Inferior parietal cortex (tissue), 1 donor: ENCODE results near the gene PLPP4.

Source experiments
- DNase-seq: peaks from one replicate; pipeline ENCODE4 v3.0.0-alpha.2; 2016; ENCODE audit errors: extremely low spot score

Gene PLPP4

GRCh38 chr10:120517196-120517595, 60.2 kb downstream of the PLPP4 start:
- DNase-seq, result no peak

GRCh38 chr10:120517881-120518484, 61.0 kb downstream of the PLPP4 start:
- no peak for DNase-seq

- DNase-seq, result no peak
These were observed 64.9 kb downstream of the PLPP4 start for GRCh38 chr10:120521880-120522279.

GRCh38 chr10:120527691-120528090, 70.7 kb downstream of the PLPP4 start:
- DNase-seq, result no peak

- no peak for DNase-seq
These were observed 73.7 kb downstream of the PLPP4 start for GRCh38 chr10:120530699-120531098.

GRCh38 chr10:120538091-120538490, 81.1 kb downstream of the PLPP4 start:
- no peak for DNase-seq

- DNase-seq, result no peak
These were observed 82.0 kb downstream of the PLPP4 start for GRCh38 chr10:120539076-120539475.

- no peak for DNase-seq
These were observed 83.5 kb downstream of the PLPP4 start for GRCh38 chr10:120540486-120540885.

- no peak for DNase-seq
These were observed 85.0 kb downstream of the PLPP4 start for GRCh38 chr10:120541984-120542383.

- DNase-seq, result no peak
These were observed 85.6 kb downstream of the PLPP4 start for GRCh38 chr10:120542591-120542990.

GRCh38 chr10:120543291-120543690, 86.3 kb downstream of the PLPP4 start:
- no peak for DNase-seq

- DNase-seq, result no peak
These were observed 91.2 kb downstream of the PLPP4 start for GRCh38 chr10:120548210-120548609.

- DNase-seq, result no peak
These were observed 95.2 kb downstream of the PLPP4 start for GRCh38 chr10:120552262-120552661.

GRCh38 chr10:120553911-120554310, 96.9 kb downstream of the PLPP4 start:
- DNase-seq, result no peak

- no peak for DNase-seq
These were observed 98.4 kb downstream of the PLPP4 start for GRCh38 chr10:120555436-120555835.

GRCh38 chr10:120555842-120556532, 99.0 kb downstream of the PLPP4 start:
- no peak for DNase-seq

GRCh38 chr10:120557311-120557710, 100.3 kb downstream of the PLPP4 start:
- DNase-seq, result no peak

GRCh38 chr10:120559800-120560199, 102.8 kb downstream of the PLPP4 start:
- DNase-seq, result no peak

GRCh38 chr10:120562956-120563355, 105.9 kb downstream of the PLPP4 start:
- DNase-seq, result no peak

- no peak for DNase-seq
These were observed 113.4 kb downstream of the PLPP4 start for GRCh38 chr10:120570418-120570817.

- no peak for DNase-seq
These were observed 114.2 kb downstream of the PLPP4 start for GRCh38 chr10:120571266-120571665.

GRCh38 chr10:120572307-120572706, 115.3 kb downstream of the PLPP4 start:
- DNase-seq, result no peak

GRCh38 chr10:120573355-120573754, 116.3 kb downstream of the PLPP4 start:
- no peak for DNase-seq

GRCh38 chr10:120574981-120575380, 118.0 kb downstream of the PLPP4 start:
- DNase-seq, result no peak
